ENCODE results near the gene ZFYVE19. TPM values are rescaled to one million over a fixed set of nuclear protein-coding genes. Genes with fewer than 3 reads are reported as not detected.

The ZFYVE19 gene
- total RNA-seq, 1 experiment from 2014 or later = 32.6 TPM

DNA sequence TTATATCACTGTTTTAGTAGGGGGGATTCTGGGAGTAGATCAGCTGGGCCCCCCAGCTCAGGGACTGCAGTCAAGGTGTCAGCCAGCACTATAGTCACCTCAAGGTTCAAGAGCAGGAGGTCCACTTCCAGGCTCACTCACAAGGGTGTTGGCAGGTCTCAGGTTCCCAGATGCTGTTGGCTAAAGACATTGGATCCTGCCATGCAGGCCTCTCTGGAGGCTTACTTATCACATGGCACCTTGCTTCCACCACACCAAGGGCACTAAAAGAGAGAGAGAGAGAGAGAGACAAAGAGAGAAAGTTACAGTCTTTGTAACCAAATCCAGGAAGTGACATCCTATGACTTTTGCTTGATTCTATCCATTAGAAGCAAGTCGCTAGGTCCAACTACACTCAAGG lies 29.1 kb downstream of the ZFYVE19 start:
- H3K4me3 ChIP-seq = no peak overlapping the region
- ChIA-PET CTCF (no interaction called here), POLR2A (ENCODE audit: unreplicated experiment) (interaction anchor here (0.5 kb wide), 1 partner anchor 8 kb away, joined by 3 read pairs; no protein-coding TSS in a partner anchor)
- H3K79me2 ChIP-seq (ENCODE audit: low read depth) = no peaks in the 10 kb centered on the region
- no peak overlapping the region for H3K4me2 ChIP-seq
- H3K4me1 ChIP-seq (replicated peaks; ENCODE audit: insufficient read depth) = peaks cover 20% of the 10 kb centered on the region
- DNase-seq = no peak
- BruUV-seq (replicated peaks) = no TSS peak
- H4K20me1 ChIP-seq (ENCODE audit: insufficient read depth) = no peaks in the 10 kb centered on the region
- intact Hi-C loops (cut with micrococcal nuclease; ENCODE audit: unreplicated experiment) = no loop called here
- H3K36me3 ChIP-seq (ENCODE audit: low read depth) = no peaks in the 10 kb centered on the region
- H3K27ac ChIP-seq = peak overlapping the region; percentile 80
- H3F3A ChIP-seq (ENCODE audit: insufficient read depth, low read depth) = peaks cover 12% of the 10 kb centered on the region
- H2AFZ ChIP-seq = no peak overlapping the region
- no peaks in the 10 kb centered on the region for H3K9me2 ChIP-seq (ENCODE audit: insufficient read depth)
- no peaks in the 10 kb centered on the region for H3K27me3 ChIP-seq (ENCODE audit: insufficient read depth, low read depth)
- no peaks in the 10 kb centered on the region for H3K9me3 ChIP-seq (ENCODE audit: insufficient read depth, low read depth)
- TF ChIP-seq, protein P1, sequence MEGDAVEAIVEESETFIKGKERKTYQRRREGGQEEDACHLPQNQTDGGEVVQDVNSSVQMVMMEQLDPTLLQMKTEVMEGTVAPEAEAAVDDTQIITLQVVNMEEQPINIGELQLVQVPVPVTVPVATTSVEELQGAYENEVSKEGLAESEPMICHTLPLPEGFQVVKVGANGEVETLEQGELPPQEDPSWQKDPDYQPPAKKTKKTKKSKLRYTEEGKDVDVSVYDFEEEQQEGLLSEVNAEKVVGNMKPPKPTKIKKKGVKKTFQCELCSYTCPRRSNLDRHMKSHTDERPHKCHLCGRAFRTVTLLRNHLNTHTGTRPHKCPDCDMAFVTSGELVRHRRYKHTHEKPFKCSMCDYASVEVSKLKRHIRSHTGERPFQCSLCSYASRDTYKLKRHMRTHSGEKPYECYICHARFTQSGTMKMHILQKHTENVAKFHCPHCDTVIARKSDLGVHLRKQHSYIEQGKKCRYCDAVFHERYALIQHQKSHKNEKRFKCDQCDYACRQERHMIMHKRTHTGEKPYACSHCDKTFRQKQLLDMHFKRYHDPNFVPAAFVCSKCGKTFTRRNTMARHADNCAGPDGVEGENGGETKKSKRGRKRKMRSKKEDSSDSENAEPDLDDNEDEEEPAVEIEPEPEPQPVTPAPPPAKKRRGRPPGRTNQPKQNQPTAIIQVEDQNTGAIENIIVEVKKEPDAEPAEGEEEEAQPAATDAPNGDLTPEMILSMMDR (conservative IDR thresholded peaks at IDR 0.05) = no peak
- no peak for TF ChIP-seq EZH2 (IDR thresholded peaks at IDR 0.05; ENCODE audit: low read depth)

DNA sequence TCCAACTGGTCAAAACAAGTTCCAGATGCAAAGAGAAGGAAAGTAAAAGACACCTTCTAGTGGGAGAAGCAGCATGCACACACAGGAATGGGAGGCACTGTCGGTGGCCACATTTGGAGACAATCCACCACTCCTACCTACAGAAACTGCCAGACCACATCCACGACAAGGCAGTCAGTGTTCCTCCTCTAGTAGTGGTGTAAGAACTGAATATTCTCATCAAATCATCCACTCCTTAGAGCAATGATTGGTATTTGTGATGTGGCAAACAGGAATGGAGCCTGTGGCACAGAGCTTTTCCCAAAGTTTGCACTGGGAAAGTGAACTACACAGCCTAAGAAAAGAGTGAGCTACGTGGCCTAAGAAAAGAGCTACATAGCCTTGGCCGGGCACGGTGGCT lies 31.9 kb downstream of the ZFYVE19 start:
- intact Hi-C loops (cut with micrococcal nuclease; ENCODE audit: unreplicated experiment) = no loop called here
- POLR2A ChIA-PET (ENCODE audit: unreplicated experiment) = interaction anchor here (0.6 kb wide), 1 partner anchor 8 kb away, joined by 4 read pairs; no protein-coding TSS in a partner anchor
- Histone ChIP-seq H3K4me1 (replicated peaks; ENCODE audit: insufficient read depth) (peaks cover 25% of the 10 kb centered on the region), H3K79me2 (ENCODE audit: low read depth) (peaks cover 13% of the 10 kb centered on the region; the same call in 1 of the 2 replicates), H3K9me3 (ENCODE audit: insufficient read depth, low read depth) (no peaks in the 10 kb centered on the region), H3K9me2 (ENCODE audit: insufficient read depth) (no peaks in the 10 kb centered on the region), H4K20me1 (ENCODE audit: insufficient read depth) (no peaks in the 10 kb centered on the region), H3F3A (ENCODE audit: insufficient read depth, low read depth) (peaks cover 12% of the 10 kb centered on the region), H3K4me2 (no peak overlapping the region), H3K27me3 (ENCODE audit: insufficient read depth, low read depth) (no peaks in the 10 kb centered on the region), H3K4me3 (no peak overlapping the region), H3K27ac (no peak overlapping the region), H3K36me3 (ENCODE audit: low read depth) (no peaks in the 10 kb centered on the region; the same call in 1 of the 2 replicates), H2AFZ (no peak overlapping the region)
- TF ChIP-seq, protein P1 (conservative IDR thresholded peaks at IDR 0.05) = no peak
- TF ChIP-seq EZH2 (IDR thresholded peaks at IDR 0.05; ENCODE audit: low read depth) = no peak
- no TSS peak for BruUV-seq (replicated peaks)
- CTCF ChIA-PET = no interaction called here
- no peak for DNase-seq

DNA sequence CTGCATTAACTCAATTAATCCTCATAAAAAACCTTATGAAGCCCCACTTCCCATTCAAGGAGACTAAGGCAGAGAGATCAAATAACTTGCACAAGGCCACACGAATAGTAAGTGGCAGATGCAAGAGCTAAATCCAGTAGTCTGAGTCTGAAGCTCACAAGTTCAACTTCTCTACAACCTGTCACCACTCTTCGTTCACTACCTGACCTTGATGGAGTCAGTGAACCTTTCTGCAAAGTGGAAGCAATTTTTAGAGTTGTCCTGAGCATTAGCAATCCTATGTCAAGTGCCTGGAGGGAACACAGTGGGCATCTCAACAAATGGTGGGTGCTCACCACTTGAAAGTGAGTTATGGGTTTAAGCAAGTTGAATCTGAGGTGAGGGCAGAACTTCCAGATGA lies 34.9 kb downstream of the ZFYVE19 start:
- Histone ChIP-seq H2AFZ (no peak overlapping the region), H3K4me2 (no peak overlapping the region), H3K9me3 (ENCODE audit: insufficient read depth, low read depth) (no peaks in the 10 kb centered on the region), H3K4me1 (replicated peaks; ENCODE audit: insufficient read depth) (peaks cover 13% of the 10 kb centered on the region), H3K27me3 (ENCODE audit: insufficient read depth, low read depth) (no peaks in the 10 kb centered on the region), H3F3A (ENCODE audit: insufficient read depth, low read depth) (peaks cover 18% of the 10 kb centered on the region), H3K4me3 (no peak overlapping the region), H3K9me2 (ENCODE audit: insufficient read depth) (no peaks in the 10 kb centered on the region), H4K20me1 (ENCODE audit: insufficient read depth) (no peaks in the 10 kb centered on the region), H3K36me3 (ENCODE audit: low read depth) (no peaks in the 10 kb centered on the region; the same call in 1 of the 2 replicates), H3K79me2 (ENCODE audit: low read depth) (peaks cover 37% of the 10 kb centered on the region), H3K27ac (no peak overlapping the region)
- intact Hi-C loops (cut with micrococcal nuclease; ENCODE audit: unreplicated experiment) = no loop called here
- POLR2A ChIA-PET (ENCODE audit: unreplicated experiment) = no interaction called here
- CTCF ChIA-PET = no interaction called here
- TF ChIP-seq, protein P1 (conservative IDR thresholded peaks at IDR 0.05) = no peak
- no peak for TF ChIP-seq EZH2 (IDR thresholded peaks at IDR 0.05; ENCODE audit: low read depth)
- DNase-seq = no peak
- no TSS peak for BruUV-seq (replicated peaks)
